Stromal cell of bone marrow (primary cell): ENCODE data around the gene C11orf68.

Experiments
- DNase-seq: peaks from one replicate; pipeline ENCODE4 v3.0.0-alpha.2; 2012; ENCODE audit warnings: low read depth

C11orf68 gene

GRCh38 chr11:65890324-65891218 lies 28.3 kb downstream of the C11orf68 start, which contains the start of gene CCDC85B:
Gene CCDC85B (plus strand): TSS chr11:65890673. CDS start chr11:65890784, 111 bp downstream.
- DNase-seq = peak; percentile 95

GRCh38 chr11:65888163-65888814 lies 30.6 kb downstream of the C11orf68 start, which contains the start of gene FIBP:
Gene FIBP (minus strand): TSS chr11:65888471. CDS start chr11:65888418, 53 bp downstream.
- DNase-seq = peak; percentile 94

- no peak for DNase-seq
Measured at GRCh38 chr11:65887723-65888162, 31.1 kb downstream of the C11orf68 start.

- DNase-seq = no peak
Measured at GRCh38 chr11:65886826-65887722, 31.8 kb downstream of the C11orf68 start.

GRCh38 chr11:65885808-65886536 lies 32.9 kb downstream of the C11orf68 start:
- no peak for DNase-seq

GRCh38 chr11:65885231-65885630 lies 33.6 kb downstream of the C11orf68 start:
- no peak for DNase-seq

GRCh38 chr11:65884716-65885092 lies 34.2 kb downstream of the C11orf68 start:
- no peak for DNase-seq

- DNase-seq = no peak
Measured at GRCh38 chr11:65883786-65884715, 34.8 kb downstream of the C11orf68 start.

- DNase-seq = no peak
Measured at GRCh38 chr11:65883058-65883761, 35.7 kb downstream of the C11orf68 start.

GRCh38 chr11:65882120-65883057 lies 36.5 kb downstream of the C11orf68 start:
- no peak for DNase-seq

- no peak for DNase-seq
Measured at GRCh38 chr11:65880844-65881421, 37.9 kb downstream of the C11orf68 start.

- DNase-seq = no peak
Measured at GRCh38 chr11:65880027-65880426, 38.8 kb downstream of the C11orf68 start.

GRCh38 chr11:65879617-65880016 lies 39.2 kb downstream of the C11orf68 start, which contains the start of gene CTSW:
Gene CTSW (plus strand): TSS chr11:65879837. CDS start chr11:65879855, 18 bp downstream.
- DNase-seq = no peak

GRCh38 chr11:65873318-65874156 lies 45.3 kb downstream of the C11orf68 start:
- DNase-seq = peak; percentile 84

GRCh38 chr11:65872586-65873317 lies 46.1 kb downstream of the C11orf68 start, which contains the start of gene EFEMP2:
Gene EFEMP2 (minus strand): TSS chr11:65872800. CDS start chr11:65872354, 446 bp downstream.
- no peak for DNase-seq
